EL (cell line): ENCODE data around the gene ZSCAN32.

Source experiments
- DNase-seq: peaks from one replicate; pipeline ENCODE4 v3.0.0-alpha.2; 2016

Gene ZSCAN32

DNA sequence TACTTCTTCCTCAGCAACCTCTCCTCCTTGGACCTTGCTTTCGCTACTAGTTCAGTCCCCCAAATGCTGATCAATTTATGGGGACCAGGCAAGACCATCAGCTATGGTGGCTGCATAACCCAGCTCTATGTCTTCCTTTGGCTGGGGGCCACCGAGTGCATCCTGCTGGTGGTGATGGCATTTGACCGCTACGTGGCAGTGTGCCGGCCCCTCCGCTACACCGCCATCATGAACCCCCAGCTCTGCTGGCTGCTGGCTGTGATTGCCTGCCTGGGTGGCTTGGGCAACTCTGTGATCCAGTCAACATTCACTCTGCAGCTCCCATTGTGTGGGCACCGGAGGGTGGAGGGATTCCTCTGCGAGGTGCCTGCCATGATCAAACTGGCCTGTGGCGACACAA lies 44.7 kb downstream of the ZSCAN32 start:
- no peak for DNase-seq

DNA sequence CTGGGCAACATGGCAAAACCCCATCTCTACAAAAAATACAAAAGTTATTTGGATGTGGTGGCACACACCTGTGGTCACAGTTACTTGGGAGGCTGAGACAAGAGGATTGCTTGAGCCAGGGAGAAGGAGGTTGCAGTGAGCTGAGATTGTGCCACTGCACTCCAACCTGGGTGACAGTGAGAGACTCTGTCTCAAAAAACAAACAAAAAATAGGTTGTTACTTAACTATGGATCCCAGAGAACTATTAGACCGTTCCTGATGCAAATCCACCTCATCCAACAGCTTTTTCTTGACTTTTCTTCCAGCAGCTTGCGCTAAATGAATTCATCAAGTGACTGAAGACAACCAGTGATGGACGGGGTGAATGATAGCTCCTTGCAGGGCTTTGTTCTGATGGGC lies 45.2 kb downstream of the ZSCAN32 start, which contains the start of gene OR2C1:
TSS of gene OR2C1 (plus strand) at position 301 of the 400 bp plus-strand sequence. CDS start at position 353, 52 bp downstream.
- no peak for DNase-seq

DNA sequence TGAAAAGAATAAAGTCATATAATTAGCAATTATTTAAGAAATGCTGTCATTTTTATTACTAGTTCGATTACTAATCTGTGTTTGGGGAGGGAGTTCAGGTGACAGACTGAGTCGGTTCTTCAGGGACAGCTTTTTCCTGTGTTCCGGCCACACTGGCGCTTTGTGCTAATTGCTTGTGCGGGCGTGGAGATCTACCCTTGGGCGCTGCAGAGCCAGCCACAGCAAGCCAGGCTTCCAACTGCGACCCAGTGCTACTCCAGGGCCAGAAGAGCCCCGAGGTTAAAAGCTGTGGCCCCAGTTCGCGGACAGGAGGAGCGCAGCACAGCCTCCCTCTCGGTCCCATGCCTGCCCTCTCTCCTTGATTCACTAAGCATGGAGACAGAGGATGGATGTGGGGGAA lies 51.6 kb downstream of the ZSCAN32 start:
- no peak for DNase-seq

- DNase-seq, result no peak
Observed at GRCh38 chr16:3348547-3349167, 52.1 kb downstream of the ZSCAN32 start.

DNA sequence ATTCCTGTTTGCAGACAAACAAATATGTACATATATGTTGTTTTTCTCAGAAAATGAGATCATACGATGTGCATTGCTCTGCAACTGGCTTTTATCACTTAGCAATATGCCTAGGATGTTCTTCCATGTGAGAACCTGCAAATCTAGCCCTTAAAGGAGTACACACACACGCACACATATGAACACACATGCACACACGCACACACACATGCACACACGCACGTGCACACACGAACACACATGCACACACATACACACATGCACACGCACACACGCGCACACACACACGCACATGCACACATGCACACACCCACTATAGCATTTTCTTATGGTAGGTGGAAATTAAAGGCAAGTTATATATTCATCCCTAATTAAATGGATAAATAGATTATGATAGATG lies 53.2 kb downstream of the ZSCAN32 start:
- no peak for DNase-seq

DNA sequence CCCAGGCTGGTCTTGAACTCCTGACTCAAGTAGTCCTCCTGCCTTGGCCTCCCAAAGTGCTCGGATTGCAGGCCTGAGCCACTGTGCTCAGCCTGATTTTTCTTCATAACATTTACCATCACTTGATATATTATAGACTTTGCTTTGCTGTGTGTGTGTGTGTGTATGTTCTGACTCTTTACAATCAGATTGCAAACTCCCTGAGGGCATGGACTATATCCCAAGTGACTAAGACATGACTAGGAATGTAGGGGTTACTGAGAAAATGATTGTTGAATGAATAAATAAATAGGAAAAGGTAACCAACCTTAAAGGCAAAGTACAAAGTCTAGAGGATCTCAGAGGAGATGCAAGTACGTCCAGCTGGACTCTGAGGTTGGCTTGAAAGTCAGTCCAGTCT lies 54.8 kb downstream of the ZSCAN32 start:
- no peak for DNase-seq
